Immature natural killer cell (primary cell): ENCODE measurements around the gene EHD1. TPM values are rescaled to one million over a fixed set of nuclear protein-coding genes. Genes with fewer than 3 reads are reported as not detected.
"Not testable (repeated sequence)": the region's sequence is repeated elsewhere in the genome, so short reads cannot be mapped to it uniquely, and the experiment has no call there.

Source experiments
- DNase-seq, 3 donors: peaks; one replicate each; pipeline ENCODE4 v3.0.0; 2022; ENCODE audit warnings: mixed read lengths in 1 of 3
- H3K27ac Mint-ChIP-seq, 6 donors: one replicate each; pipeline ENCODE4 v1.8.0; 2020; ENCODE audit warnings: mixed read lengths in 6 of 6, mild to moderate bottlenecking in 5 of 6, inconsistent platforms in 4 of 6, moderate library complexity in 3 of 6
- H3K27me3 Mint-ChIP-seq, 3 donors: one replicate each; pipeline ENCODE4 v1.8.0; 2020 to 2021; ENCODE audit warnings: low read depth in 3 of 3, mild to moderate bottlenecking in 3 of 3, mixed read lengths in 3 of 3, moderate library complexity in 3 of 3, inconsistent platforms in 1 of 3
- H3K36me3 Mint-ChIP-seq, 3 donors: one replicate each; pipeline ENCODE4 v1.8.0; 2020; ENCODE audit warnings: mixed read lengths in 3 of 3, inconsistent platforms in 2 of 3, mild to moderate bottlenecking in 2 of 3
- H3K4me1 Mint-ChIP-seq, 2 donors: one replicate each; pipeline ENCODE4 v1.8.0; 2020; ENCODE audit warnings: inconsistent platforms in 2 of 2, mild to moderate bottlenecking in 2 of 2, mixed read lengths in 2 of 2, moderate library complexity in 1 of 2
- H3K4me3 Mint-ChIP-seq, 5 donors: one replicate each; pipeline ENCODE4 v1.8.0; 2020; ENCODE audit warnings: mild to moderate bottlenecking in 5 of 5, mixed read lengths in 5 of 5, inconsistent platforms in 3 of 5, moderate library complexity in 3 of 5
- H3K9me3 Mint-ChIP-seq, 6 donors: one replicate each; pipeline ENCODE4 v1.8.0; 2020; ENCODE audit warnings: mild to moderate bottlenecking in 6 of 6, mixed read lengths in 6 of 6, inconsistent platforms in 4 of 6, moderate library complexity in 3 of 6
- polyA plus RNA-seq, 3 donors: library from polyadenylated mRNA; unstranded; fragments of 300-500 nt; fragmentation: Illumina TruSeq; gene quantifications; one replicate each; pipeline ENCODE4 v1.2.3, GENCODE V29; 2021

EHD1 gene
- polyA plus RNA-seq, 3 donors from 2014 or later, result 136 to 247 (median 160) TPM

GRCh38 chr11:64851831-64852351 is 26.5 kb downstream of the EHD1 start:
- Mint-ChIP-seq H3K4me3 (peak overlapping the region; percentile 66 to 80 (median 76)), H3K27me3 (peaks cover 5 to 17% (median 15%) of the 10 kb centered on the region in 3 donors), H3K27ac (peak overlapping the region; percentile 89 to 98 (median 94)), H3K4me1 (peaks cover 92 to 93% of the 10 kb centered on the region in 2 donors), H3K9me3 (no peaks in the 10 kb centered on the region), H3K36me3 (peaks cover 8 to 10% (median 9%) of the 10 kb centered on the region in 3 donors)
- no peak for DNase-seq

DNA sequence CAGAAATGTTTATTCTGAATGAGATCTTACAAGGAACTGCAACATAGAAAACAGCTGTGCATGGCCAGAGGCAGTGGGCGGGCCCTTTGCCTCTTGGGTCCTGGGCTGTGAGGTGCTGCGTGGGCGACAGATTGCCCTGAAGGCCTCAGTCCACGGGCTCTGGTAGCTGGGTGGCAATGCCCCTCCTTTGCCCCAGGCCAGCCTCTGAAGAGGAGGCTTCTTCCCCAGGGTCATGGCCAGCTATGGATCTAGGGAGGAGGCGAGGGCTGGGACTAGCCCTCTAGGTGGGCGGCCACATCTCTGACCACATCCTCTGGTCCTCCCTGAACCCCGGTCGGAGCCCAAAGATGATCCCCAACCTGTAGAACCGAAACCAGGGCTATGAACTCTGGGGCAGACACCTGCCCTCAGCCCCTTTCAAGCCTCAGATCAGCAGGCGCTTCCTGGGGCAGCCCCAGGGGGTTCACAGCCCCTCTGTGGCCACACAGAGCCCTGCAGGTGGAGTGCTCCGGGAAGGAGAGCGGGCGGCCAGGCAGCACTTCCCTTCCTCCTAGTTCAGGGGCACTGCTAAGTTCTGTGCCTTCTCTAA is 27.3 kb downstream of the EHD1 start:
- Mint-ChIP-seq H3K27ac (peak overlapping the region; percentile 89 to 98 (median 94)), H3K4me1 (peaks cover 85 to 86% of the 10 kb centered on the region in 2 donors), H3K9me3 (no peaks in the 10 kb centered on the region), H3K4me3 (peak overlapping the region; percentile 66 to 80 (median 76)), H3K27me3 (peaks cover 5 to 15% (median 15%) of the 10 kb centered on the region in 3 donors), H3K36me3 (peaks cover 8 to 10% (median 9%) of the 10 kb centered on the region in 3 donors)
- DNase-seq, result peak; percentile 67 to 75 (median 69)

GRCh38 chr11:64849598-64850356 is 28.6 kb downstream of the EHD1 start:
- H3K9me3 Mint-ChIP-seq, result no peaks in the 10 kb centered on the region
- no peak for DNase-seq
- peaks cover 4 to 8% (median 5%) of the 10 kb centered on the region in 3 donors for H3K27me3 Mint-ChIP-seq
- peaks cover 78 to 80% of the 10 kb centered on the region in 2 donors for H3K4me1 Mint-ChIP-seq
- H3K4me3 Mint-ChIP-seq, result peak overlapping the region; percentile 36 to 67 (median 48)
- peaks cover 0 to under 1% (median 0%) of the 10 kb centered on the region in 3 donors for H3K36me3 Mint-ChIP-seq
- peak overlapping the region; percentile 88 to 95 (median 90) for H3K27ac Mint-ChIP-seq

DNA sequence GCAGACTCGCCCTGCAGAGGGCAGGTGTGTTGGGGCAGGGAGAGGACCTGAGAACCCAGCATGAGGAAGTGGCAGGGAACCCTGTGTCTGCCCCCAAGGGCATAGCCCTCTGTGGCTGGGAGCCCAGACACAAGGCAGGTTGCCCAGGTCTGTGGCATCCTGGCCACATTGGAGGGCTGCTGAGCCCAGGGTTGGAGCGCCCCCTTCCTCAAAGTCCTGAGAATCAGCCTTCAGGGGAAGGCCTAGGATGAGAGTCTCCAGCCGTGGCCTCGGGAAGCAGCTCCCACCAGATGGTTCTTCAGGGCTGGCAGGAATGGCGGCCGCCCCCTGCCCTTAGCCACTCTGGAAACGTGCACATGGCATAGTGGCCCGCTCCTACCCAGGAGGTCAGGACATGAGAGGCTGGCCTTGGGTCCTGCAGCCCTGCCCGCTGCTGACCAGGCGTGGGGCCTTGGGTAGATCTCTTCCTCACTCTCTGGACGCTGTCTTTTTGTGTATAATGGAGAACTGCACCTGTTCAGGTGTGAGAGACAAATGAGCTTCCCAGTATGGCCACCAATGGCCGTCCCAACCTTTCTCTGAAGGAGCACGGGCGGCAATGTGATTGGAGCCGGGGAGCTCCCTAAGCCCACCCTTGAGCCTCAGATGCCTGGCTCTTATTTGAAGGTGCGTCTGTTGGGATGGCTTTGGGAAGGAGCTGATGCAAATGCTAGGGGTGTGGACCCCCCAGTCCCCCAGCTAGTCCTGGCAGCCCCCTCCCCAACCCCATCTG is 29.4 kb downstream of the EHD1 start:
- DNase-seq, result no peak
- peak overlapping the region in 4 of 5 donors; percentile 60 to 71 (median 64) for H3K4me3 Mint-ChIP-seq
- peak overlapping the region; percentile 88 to 91 (median 90) for H3K27ac Mint-ChIP-seq
- no peaks in the 10 kb centered on the region for H3K36me3 Mint-ChIP-seq
- no peaks in the 10 kb centered on the region for H3K9me3 Mint-ChIP-seq
- H3K4me1 Mint-ChIP-seq, result peaks cover 75% of the 10 kb centered on the region in 2 donors
- H3K27me3 Mint-ChIP-seq, result peaks cover under 1 to 8% (median 5%) of the 10 kb centered on the region in 3 donors

DNA sequence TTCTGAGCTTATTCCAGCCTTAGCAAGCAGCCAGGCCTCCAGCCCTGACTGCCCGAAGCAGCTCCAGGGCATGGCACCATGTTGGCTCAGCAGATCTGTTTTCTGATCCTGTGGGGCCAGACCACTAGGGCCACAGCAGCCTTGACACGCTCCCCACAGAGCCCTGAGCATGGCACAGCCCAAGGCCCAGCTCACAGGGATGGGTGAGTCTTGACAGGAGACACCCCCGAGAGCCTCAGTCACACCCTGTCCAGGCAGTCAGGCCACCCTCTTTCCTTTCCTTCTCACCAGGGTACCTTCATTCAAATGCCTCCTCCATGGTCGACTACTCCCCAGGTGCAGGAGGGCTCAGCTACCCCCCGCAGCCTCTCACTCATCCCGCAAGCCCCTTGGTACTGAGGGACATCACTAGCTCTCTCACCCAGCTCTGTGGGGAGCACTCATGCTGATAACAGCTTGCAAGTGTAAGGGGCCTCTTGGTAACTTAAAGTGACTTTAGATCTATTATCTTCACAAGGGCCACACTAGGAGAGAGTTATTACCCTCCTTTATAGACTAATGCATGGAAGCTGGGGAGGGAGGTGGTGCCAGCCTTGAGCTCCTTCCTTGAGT is 30.1 kb downstream of the EHD1 start:
- no peak for DNase-seq
- peaks cover 74 to 75% of the 10 kb centered on the region in 2 donors for H3K4me1 Mint-ChIP-seq
- H3K9me3 Mint-ChIP-seq, result no peaks in the 10 kb centered on the region
- peak overlapping the region; percentile 88 to 91 (median 90) for H3K27ac Mint-ChIP-seq
- peaks cover 2 to 7% (median 4%) of the 10 kb centered on the region in 3 donors for H3K27me3 Mint-ChIP-seq
- H3K36me3 Mint-ChIP-seq, result no peaks in the 10 kb centered on the region
- H3K4me3 Mint-ChIP-seq, result peak overlapping the region; percentile 57 to 71 (median 63)

GRCh38 chr11:64846998-64847666 is 31.3 kb downstream of the EHD1 start:
- Mint-ChIP-seq H3K4me3 (peak overlapping the region; percentile 33 to 56 (median 51)), H3K36me3 (no peaks in the 10 kb centered on the region), H3K27ac (peak overlapping the region; percentile 37 to 79 (median 69)), H3K4me1 (peaks cover 63 to 64% of the 10 kb centered on the region in 2 donors), H3K27me3 (peaks cover 2 to 4% (median 4%) of the 10 kb centered on the region in 3 donors), H3K9me3 (no peaks in the 10 kb centered on the region)
- peak; percentile 87 to 89 (median 87) for DNase-seq

GRCh38 chr11:64845776-64846129 is 32.7 kb downstream of the EHD1 start:
- peaks cover 49 to 51% of the 10 kb centered on the region in 2 donors for H3K4me1 Mint-ChIP-seq
- not testable (repeated sequence) for H3K27me3 Mint-ChIP-seq, H3K36me3 Mint-ChIP-seq, DNase-seq, H3K9me3 Mint-ChIP-seq
- peak overlapping the region in 2 of 6 donors; percentile 86 to 93 for H3K27ac Mint-ChIP-seq
- peak overlapping the region in 4 of 5 donors; percentile 67 to 81 (median 73) for H3K4me3 Mint-ChIP-seq

DNA sequence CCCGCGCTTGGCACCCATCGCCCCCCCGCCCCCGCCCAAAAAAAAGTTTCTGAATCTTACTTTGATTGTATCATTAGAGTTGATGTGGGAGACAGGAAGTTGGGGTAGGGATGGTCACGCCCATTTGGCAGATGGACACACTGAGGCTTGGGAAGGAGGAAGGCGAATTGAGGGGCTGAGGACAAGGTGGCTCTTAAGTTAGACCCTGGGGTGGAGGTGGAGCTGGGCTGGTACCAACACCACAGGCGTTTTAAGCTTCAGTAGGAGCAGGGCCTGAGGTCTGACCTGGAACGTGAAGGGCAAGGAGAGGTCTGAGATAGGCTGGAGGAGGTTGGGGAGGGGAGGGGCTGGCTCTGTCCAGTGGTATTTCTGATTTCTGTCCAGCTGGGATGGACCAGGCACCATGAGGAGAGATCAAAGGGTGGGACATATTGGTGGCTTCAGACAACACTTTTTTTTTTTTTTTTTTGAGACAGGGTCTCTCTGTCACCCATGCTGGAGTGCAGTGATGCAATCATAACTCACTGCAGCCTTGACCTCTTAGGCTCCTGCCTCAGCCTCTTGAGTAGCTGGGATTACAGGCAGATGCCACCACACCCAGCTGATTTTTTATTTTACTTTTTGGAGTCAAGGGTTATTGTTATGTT is 33.2 kb downstream of the EHD1 start:
- no peak for DNase-seq
- Mint-ChIP-seq H3K4me3 (peak overlapping the region; percentile 67 to 81 (median 73)), H3K27me3 (peaks cover 2 to 4% (median 4%) of the 10 kb centered on the region in 3 donors), H3K9me3 (no peaks in the 10 kb centered on the region), H3K27ac (peak overlapping the region; percentile 57 to 93 (median 70)), H3K4me1 (peaks cover 44 to 48% of the 10 kb centered on the region in 2 donors), H3K36me3 (no peaks in the 10 kb centered on the region)

GRCh38 chr11:64844330-64845128 is 33.9 kb downstream of the EHD1 start, which contains the start of gene CDC42BPG:
TSS of gene CDC42BPG (minus strand) at chr11:64844653. CDS start at chr11:64844569, 84 bp downstream.
- Mint-ChIP-seq H3K36me3 (peaks cover 0 to under 1% (median 0%) of the 10 kb centered on the region in 3 donors), H3K4me3 (peak within 1 kb of the TSS; percentile 75 to 90 (median 85)), H3K27ac (peak within 1 kb of the TSS; percentile 57 to 93 (median 84)), H3K4me1 (peaks cover 37 to 41% of the 10 kb centered on the region in 2 donors), H3K9me3 (no peaks in the 10 kb centered on the region), H3K27me3 (peaks cover 2 to 4% (median 4%) of the 10 kb centered on the region in 3 donors)
- DNase-seq, result peak in 2 of 3 donors; percentile 67 to 68

- Mint-ChIP-seq H3K27me3 (peaks cover 2 to 4% (median 4%) of the 10 kb centered on the region in 3 donors), H3K4me3 (peak overlapping the region; percentile 75 to 90 (median 85)), H3K4me1 (peaks cover 30 to 34% of the 10 kb centered on the region in 2 donors), H3K27ac (peak overlapping the region; percentile 44 to 91 (median 70)), H3K9me3 (no peaks in the 10 kb centered on the region), H3K36me3 (peaks cover 0 to 3% (median 0%) of the 10 kb centered on the region in 3 donors)
- no peak for DNase-seq
These were observed 34.6 kb downstream of the EHD1 start for GRCh38 chr11:64843686-64844329.
